ENCODE results near the gene WASF3. TPM values are rescaled to one million over a fixed set of nuclear protein-coding genes. Genes with fewer than 3 reads are reported as not detected.

WASF3 gene
- total RNA-seq, 1 experiment from 2014 or later, result 3.4 TPM

DNA sequence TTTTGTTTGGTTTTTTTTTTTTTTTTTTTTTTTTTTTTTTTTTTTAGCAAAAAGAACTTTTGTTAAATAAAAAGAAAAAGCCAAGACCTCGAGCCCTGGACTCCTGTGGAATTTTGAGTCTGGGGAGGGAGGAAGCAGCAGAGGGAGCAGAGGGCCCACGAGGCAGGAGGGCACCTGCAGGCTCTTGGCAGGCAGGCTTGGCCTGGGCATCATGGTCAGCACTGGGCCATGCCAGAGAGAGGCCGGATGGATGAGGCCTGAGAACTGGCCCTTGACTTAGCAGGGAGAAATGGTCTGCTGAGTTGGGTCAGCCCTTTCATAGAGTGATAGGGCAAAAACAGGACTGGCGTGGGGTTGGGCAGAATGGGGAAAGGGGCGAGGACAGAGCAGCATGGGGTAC lies 102.7 kb downstream of the WASF3 start:
- no peak overlapping the region for H3K9ac ChIP-seq (ENCODE audit: low read length)
- ChIA-PET POLR2A (no interaction called here), CTCF (no interaction called here), RAD21 (ENCODE audit: low non-redundant PET in 1 of 2, low total read pairs in 2 of 2, uncharacterized antibody in 2 of 2, unreplicated experiment in 2 of 2) (interaction anchor here in 1 of 2 experiments (0.7 kb wide), 1 partner anchor 36 kb away, joined by 4 read pairs; no protein-coding TSS in a partner anchor)
- H3K9me2 ChIP-seq (ENCODE audit: insufficient read depth), result no peaks in the 10 kb centered on the region
- peaks cover 0 to 4% of the 10 kb centered on the region in 2 experiments; a peak in 2 of 4 replicates for H3K4me1 ChIP-seq (ENCODE audit: control insufficient read depth in 1 of 2, insufficient read depth in 2 of 2, low read length in 2 of 2)
- H3K27me3 ChIP-seq (ENCODE audit: insufficient read depth, low read length), result peaks cover 40% of the 10 kb centered on the region
- H3K36me3 ChIP-seq (ENCODE audit: control insufficient read depth in 1 of 2, insufficient read depth in 2 of 2, low read length in 2 of 2), result no peaks in the 10 kb centered on the region
- intact Hi-C loops (cut with micrococcal nuclease), result no loop called here
- BruUV-seq (replicated peaks), result no TSS peak
- no peak overlapping the region for H3K4me3 ChIP-seq (replicated peaks in 1 of 2; ENCODE audit: low read depth in 1 of 2, low read length in 2 of 2)
- TF ChIP-seq CBX3 (IDR thresholded peaks at IDR 0.05; ENCODE audit: low read depth) (no peak), ELF1 (IDR thresholded peaks at IDR 0.05; ENCODE audit: borderline replicate concordance, low read depth) (no peak), FOSL1 (IDR thresholded peaks at IDR 0.05; ENCODE audit: low read depth) (no peak), ZNF274 (IDR thresholded peaks at IDR 0.05; ENCODE audit: low read depth, low read length) (no peak), YY1 (IDR thresholded peaks at IDR 0.05; ENCODE audit: extremely low read depth, insufficient replicate concordance, low read depth, low read length) (no peak), EZH2phosphoT487 (IDR thresholded peaks at IDR 0.05; ENCODE audit: borderline replicate concordance) (no peak), SP1 (IDR thresholded peaks at IDR 0.05; ENCODE audit: low read depth) (no peak), EGR1 (IDR thresholded peaks at IDR 0.05; ENCODE audit: low read depth) (no peak), RAD21 (IDR thresholded peaks at IDR 0.05; ENCODE audit: low read depth) (no peak), TCF7L2 (IDR thresholded peaks at IDR 0.05; ENCODE audit: borderline replicate concordance, extremely low read depth, insufficient read depth, insufficient read length) (no peak), EZH2 (IDR thresholded peaks at IDR 0.05) (no peak), JUND (IDR thresholded peaks at IDR 0.05) (no peak), SRF (IDR thresholded peaks at IDR 0.05; ENCODE audit: low read depth) (no peak)
- TF ChIP-seq, protein P1, sequence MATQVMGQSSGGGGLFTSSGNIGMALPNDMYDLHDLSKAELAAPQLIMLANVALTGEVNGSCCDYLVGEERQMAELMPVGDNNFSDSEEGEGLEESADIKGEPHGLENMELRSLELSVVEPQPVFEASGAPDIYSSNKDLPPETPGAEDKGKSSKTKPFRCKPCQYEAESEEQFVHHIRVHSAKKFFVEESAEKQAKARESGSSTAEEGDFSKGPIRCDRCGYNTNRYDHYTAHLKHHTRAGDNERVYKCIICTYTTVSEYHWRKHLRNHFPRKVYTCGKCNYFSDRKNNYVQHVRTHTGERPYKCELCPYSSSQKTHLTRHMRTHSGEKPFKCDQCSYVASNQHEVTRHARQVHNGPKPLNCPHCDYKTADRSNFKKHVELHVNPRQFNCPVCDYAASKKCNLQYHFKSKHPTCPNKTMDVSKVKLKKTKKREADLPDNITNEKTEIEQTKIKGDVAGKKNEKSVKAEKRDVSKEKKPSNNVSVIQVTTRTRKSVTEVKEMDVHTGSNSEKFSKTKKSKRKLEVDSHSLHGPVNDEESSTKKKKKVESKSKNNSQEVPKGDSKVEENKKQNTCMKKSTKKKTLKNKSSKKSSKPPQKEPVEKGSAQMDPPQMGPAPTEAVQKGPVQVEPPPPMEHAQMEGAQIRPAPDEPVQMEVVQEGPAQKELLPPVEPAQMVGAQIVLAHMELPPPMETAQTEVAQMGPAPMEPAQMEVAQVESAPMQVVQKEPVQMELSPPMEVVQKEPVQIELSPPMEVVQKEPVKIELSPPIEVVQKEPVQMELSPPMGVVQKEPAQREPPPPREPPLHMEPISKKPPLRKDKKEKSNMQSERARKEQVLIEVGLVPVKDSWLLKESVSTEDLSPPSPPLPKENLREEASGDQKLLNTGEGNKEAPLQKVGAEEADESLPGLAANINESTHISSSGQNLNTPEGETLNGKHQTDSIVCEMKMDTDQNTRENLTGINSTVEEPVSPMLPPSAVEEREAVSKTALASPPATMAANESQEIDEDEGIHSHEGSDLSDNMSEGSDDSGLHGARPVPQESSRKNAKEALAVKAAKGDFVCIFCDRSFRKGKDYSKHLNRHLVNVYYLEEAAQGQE (IDR thresholded peaks at IDR 0.05; ENCODE audit: low read depth), result no peak
- TF ChIP-seq, protein P2, sequence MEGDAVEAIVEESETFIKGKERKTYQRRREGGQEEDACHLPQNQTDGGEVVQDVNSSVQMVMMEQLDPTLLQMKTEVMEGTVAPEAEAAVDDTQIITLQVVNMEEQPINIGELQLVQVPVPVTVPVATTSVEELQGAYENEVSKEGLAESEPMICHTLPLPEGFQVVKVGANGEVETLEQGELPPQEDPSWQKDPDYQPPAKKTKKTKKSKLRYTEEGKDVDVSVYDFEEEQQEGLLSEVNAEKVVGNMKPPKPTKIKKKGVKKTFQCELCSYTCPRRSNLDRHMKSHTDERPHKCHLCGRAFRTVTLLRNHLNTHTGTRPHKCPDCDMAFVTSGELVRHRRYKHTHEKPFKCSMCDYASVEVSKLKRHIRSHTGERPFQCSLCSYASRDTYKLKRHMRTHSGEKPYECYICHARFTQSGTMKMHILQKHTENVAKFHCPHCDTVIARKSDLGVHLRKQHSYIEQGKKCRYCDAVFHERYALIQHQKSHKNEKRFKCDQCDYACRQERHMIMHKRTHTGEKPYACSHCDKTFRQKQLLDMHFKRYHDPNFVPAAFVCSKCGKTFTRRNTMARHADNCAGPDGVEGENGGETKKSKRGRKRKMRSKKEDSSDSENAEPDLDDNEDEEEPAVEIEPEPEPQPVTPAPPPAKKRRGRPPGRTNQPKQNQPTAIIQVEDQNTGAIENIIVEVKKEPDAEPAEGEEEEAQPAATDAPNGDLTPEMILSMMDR (IDR thresholded peaks at IDR 0.05 in 2 of 3, conservative IDR thresholded peaks at IDR 0.05 in 1 of 3; ENCODE audit: borderline replicate concordance in 1 of 3, insufficient read depth in 1 of 3, low read depth in 2 of 3, low read length in 2 of 3), result no peak
- no peak for ATAC-seq
- no peak overlapping the region for H3K4me2 ChIP-seq (ENCODE audit: low read length)
- no peaks in the 10 kb centered on the region for H3K79me2 ChIP-seq (ENCODE audit: insufficient read depth, low read length)
- H3K9me3 ChIP-seq (ENCODE audit: control insufficient read depth in 1 of 2, insufficient read depth in 1 of 2, low read depth in 1 of 2, low read length in 2 of 2), result no peaks in the 10 kb centered on the region
- no peaks in the 10 kb centered on the region; the same call in 1 of the 2 replicates for H4K20me1 ChIP-seq (ENCODE audit: insufficient read depth)
- no peak overlapping the region for H2AFZ ChIP-seq (ENCODE audit: low read depth, low read length, poor library complexity, severe bottlenecking)
- H3K27ac ChIP-seq (ENCODE audit: low read depth, low read length), result no peak overlapping the region
- DNase-seq (ENCODE audit: low read depth, low spot score), result no peak
